ENCODE measurements around the gene RGS3.

The RGS3 gene

GRCh38 chr9:113577525-113578261 lies 114.2 kb downstream of the RGS3 start:
- Histone ChIP-seq H3K36me3 (ENCODE audit: control insufficient read depth, insufficient read depth, low read length) (no peaks in the 10 kb centered on the region), H3K9me3 (ENCODE audit: control insufficient read depth, insufficient read depth, low read length) (no peaks in the 10 kb centered on the region), H3K27ac (ENCODE audit: low read length) (no peak overlapping the region), H3K27me3 (ENCODE audit: control insufficient read depth, insufficient read depth, low read length) (no peaks in the 10 kb centered on the region), H3K4me3 (ENCODE audit: low read length) (no peak overlapping the region), H3K4me1 (ENCODE audit: control insufficient read depth, insufficient read depth, low read length) (peaks cover 5% of the 10 kb centered on the region)
- DNase-seq (ENCODE audit: low read depth, low spot score) = no peak
- no CpG with 5 or more reads among the region's 11 CpGs for WGBS (ENCODE audit: insufficient coverage, insufficient read length)

GRCh38 chr9:113578279-113578865 lies 114.8 kb downstream of the RGS3 start:
- H3K27ac ChIP-seq (ENCODE audit: low read length) = no peak overlapping the region
- peaks cover 5% of the 10 kb centered on the region for H3K4me1 ChIP-seq (ENCODE audit: control insufficient read depth, insufficient read depth, low read length)
- no peaks in the 10 kb centered on the region for H3K27me3 ChIP-seq (ENCODE audit: control insufficient read depth, insufficient read depth, low read length)
- WGBS (ENCODE audit: insufficient coverage, insufficient read length) = no CpG with 5 or more reads among the region's 3 CpGs
- no peaks in the 10 kb centered on the region for H3K36me3 ChIP-seq (ENCODE audit: control insufficient read depth, insufficient read depth, low read length)
- H3K9me3 ChIP-seq (ENCODE audit: control insufficient read depth, insufficient read depth, low read length) = no peaks in the 10 kb centered on the region
- no peak overlapping the region for H3K4me3 ChIP-seq (ENCODE audit: low read length)
- DNase-seq (ENCODE audit: low read depth, low spot score) = no peak

- H3K4me3 ChIP-seq (ENCODE audit: low read length) = no peak overlapping the region
- peaks cover under 1% of the 10 kb centered on the region; the same call in 1 of the 2 replicates for H3K36me3 ChIP-seq (ENCODE audit: control insufficient read depth, insufficient read depth, low read length)
- no peaks in the 10 kb centered on the region for H3K27me3 ChIP-seq (ENCODE audit: control insufficient read depth, insufficient read depth, low read length)
- peaks cover 5% of the 10 kb centered on the region for H3K4me1 ChIP-seq (ENCODE audit: control insufficient read depth, insufficient read depth, low read length)
- H3K9me3 ChIP-seq (ENCODE audit: control insufficient read depth, insufficient read depth, low read length) = no peaks in the 10 kb centered on the region
- no CpG with 5 or more reads among the region's 5 CpGs for WGBS (ENCODE audit: insufficient coverage, insufficient read length)
- H3K27ac ChIP-seq (ENCODE audit: low read length) = no peak overlapping the region
- no peak for DNase-seq (ENCODE audit: low read depth, low spot score)
Observed at GRCh38 chr9:113578882-113579282, 115.4 kb downstream of the RGS3 start.

- Histone ChIP-seq H3K4me3 (ENCODE audit: low read length) (no peak overlapping the region), H3K27ac (ENCODE audit: low read length) (no peak overlapping the region), H3K4me1 (ENCODE audit: control insufficient read depth, insufficient read depth, low read length) (peaks cover 3% of the 10 kb centered on the region), H3K27me3 (ENCODE audit: control insufficient read depth, insufficient read depth, low read length) (no peaks in the 10 kb centered on the region), H3K9me3 (ENCODE audit: control insufficient read depth, insufficient read depth, low read length) (no peaks in the 10 kb centered on the region), H3K36me3 (ENCODE audit: control insufficient read depth, insufficient read depth, low read length) (peaks cover 4% of the 10 kb centered on the region; the same call in 1 of the 2 replicates)
- no CpG with 5 or more reads among the region's 5 CpGs for WGBS (ENCODE audit: insufficient coverage, insufficient read length)
- no peak for DNase-seq (ENCODE audit: low read depth, low spot score)
Observed at GRCh38 chr9:113579283-113580040, 115.9 kb downstream of the RGS3 start.

- Histone ChIP-seq H3K4me3 (ENCODE audit: low read length) (no peak overlapping the region), H3K4me1 (ENCODE audit: control insufficient read depth, insufficient read depth, low read length) (peaks cover 2% of the 10 kb centered on the region; the same call in 1 of the 2 replicates), H3K9me3 (ENCODE audit: control insufficient read depth, insufficient read depth, low read length) (no peaks in the 10 kb centered on the region), H3K27ac (ENCODE audit: low read length) (no peak overlapping the region), H3K27me3 (ENCODE audit: control insufficient read depth, insufficient read depth, low read length) (no peaks in the 10 kb centered on the region), H3K36me3 (ENCODE audit: control insufficient read depth, insufficient read depth, low read length) (peaks cover 4% of the 10 kb centered on the region; the same call in 1 of the 2 replicates)
- WGBS (ENCODE audit: insufficient coverage, insufficient read length) = no CpG with 5 or more reads among the region's 12 CpGs
- DNase-seq (ENCODE audit: low read depth, low spot score) = no peak
Observed at GRCh38 chr9:113580041-113580953, 116.8 kb downstream of the RGS3 start.

- H3K36me3 ChIP-seq (ENCODE audit: control insufficient read depth, insufficient read depth, low read length) = peaks cover 4% of the 10 kb centered on the region; the same call in 1 of the 2 replicates
- peaks cover 2% of the 10 kb centered on the region; the same call in 1 of the 2 replicates for H3K4me1 ChIP-seq (ENCODE audit: control insufficient read depth, insufficient read depth, low read length)
- H3K27ac ChIP-seq (ENCODE audit: low read length) = no peak overlapping the region
- no peaks in the 10 kb centered on the region for H3K27me3 ChIP-seq (ENCODE audit: control insufficient read depth, insufficient read depth, low read length)
- H3K9me3 ChIP-seq (ENCODE audit: control insufficient read depth, insufficient read depth, low read length) = no peaks in the 10 kb centered on the region
- WGBS (ENCODE audit: insufficient coverage, insufficient read length) = no CpG with 5 or more reads among the region's 4 CpGs
- DNase-seq (ENCODE audit: low read depth, low spot score) = no peak
- no peak overlapping the region for H3K4me3 ChIP-seq (ENCODE audit: low read length)
Observed at GRCh38 chr9:113580954-113581311, 117.4 kb downstream of the RGS3 start.

- H3K4me1 ChIP-seq (ENCODE audit: control insufficient read depth, insufficient read depth, low read length) = peaks cover 2% of the 10 kb centered on the region; the same call in 1 of the 2 replicates
- no peak overlapping the region for H3K27ac ChIP-seq (ENCODE audit: low read length)
- no peak for DNase-seq (ENCODE audit: low read depth, low spot score)
- peaks cover 4% of the 10 kb centered on the region; the same call in 1 of the 2 replicates for H3K36me3 ChIP-seq (ENCODE audit: control insufficient read depth, insufficient read depth, low read length)
- no CpG with 5 or more reads among the region's 17 CpGs for WGBS (ENCODE audit: insufficient coverage, insufficient read length)
- H3K4me3 ChIP-seq (ENCODE audit: low read length) = no peak overlapping the region
- H3K9me3 ChIP-seq (ENCODE audit: control insufficient read depth, insufficient read depth, low read length) = no peaks in the 10 kb centered on the region
- H3K27me3 ChIP-seq (ENCODE audit: control insufficient read depth, insufficient read depth, low read length) = no peaks in the 10 kb centered on the region
Observed at GRCh38 chr9:113581865-113582697, 118.6 kb downstream of the RGS3 start.

- H3K4me3 ChIP-seq (ENCODE audit: low read length) = no peak overlapping the region
- peaks cover 4% of the 10 kb centered on the region; the same call in 1 of the 2 replicates for H3K36me3 ChIP-seq (ENCODE audit: control insufficient read depth, insufficient read depth, low read length)
Observed at GRCh38 chr9:113582698-113583200, 119.2 kb downstream of the RGS3 start.

More at GRCh38 chr9:113582698-113583200, 119.2 kb downstream of the RGS3 start:
- DNase-seq (ENCODE audit: low read depth, low spot score) = no peak
- no CpG with 5 or more reads among the region's 6 CpGs for WGBS (ENCODE audit: insufficient coverage, insufficient read length)
- H3K4me1 ChIP-seq (ENCODE audit: control insufficient read depth, insufficient read depth, low read length) = peaks cover 4% of the 10 kb centered on the region; the same call in 1 of the 2 replicates
- H3K27me3 ChIP-seq (ENCODE audit: control insufficient read depth, insufficient read depth, low read length) = no peaks in the 10 kb centered on the region
- H3K9me3 ChIP-seq (ENCODE audit: control insufficient read depth, insufficient read depth, low read length) = no peaks in the 10 kb centered on the region
- H3K27ac ChIP-seq (ENCODE audit: low read length) = no peak overlapping the region

All from iPS DF 6.9 (cell line).